Measurements from ENCODE around the gene DBF4B.

DBF4B gene

GRCh38 chr17:44778656-44779210 lies 70.3 kb downstream of the DBF4B start:
- WGBS (ENCODE audit: insufficient coverage, insufficient read length) = no CpG with 5 or more reads among the region's 10 CpGs
- Histone ChIP-seq H3K4me3 (ENCODE audit: low read length) (no peak overlapping the region), H3K9me3 (ENCODE audit: control insufficient read depth, insufficient read depth, low read length) (no peaks in the 10 kb centered on the region), H3K27ac (ENCODE audit: low read length) (no peak overlapping the region), H3K36me3 (ENCODE audit: control insufficient read depth, insufficient read depth, low read length) (no peaks in the 10 kb centered on the region), H3K27me3 (ENCODE audit: control insufficient read depth, insufficient read depth, low read length) (peaks cover 4% of the 10 kb centered on the region; the same call in 1 of the 2 replicates), H3K4me1 (ENCODE audit: control insufficient read depth, insufficient read depth, low read length) (peaks cover 9% of the 10 kb centered on the region)
- no peak for DNase-seq (ENCODE audit: low read depth, low spot score)

DNA sequence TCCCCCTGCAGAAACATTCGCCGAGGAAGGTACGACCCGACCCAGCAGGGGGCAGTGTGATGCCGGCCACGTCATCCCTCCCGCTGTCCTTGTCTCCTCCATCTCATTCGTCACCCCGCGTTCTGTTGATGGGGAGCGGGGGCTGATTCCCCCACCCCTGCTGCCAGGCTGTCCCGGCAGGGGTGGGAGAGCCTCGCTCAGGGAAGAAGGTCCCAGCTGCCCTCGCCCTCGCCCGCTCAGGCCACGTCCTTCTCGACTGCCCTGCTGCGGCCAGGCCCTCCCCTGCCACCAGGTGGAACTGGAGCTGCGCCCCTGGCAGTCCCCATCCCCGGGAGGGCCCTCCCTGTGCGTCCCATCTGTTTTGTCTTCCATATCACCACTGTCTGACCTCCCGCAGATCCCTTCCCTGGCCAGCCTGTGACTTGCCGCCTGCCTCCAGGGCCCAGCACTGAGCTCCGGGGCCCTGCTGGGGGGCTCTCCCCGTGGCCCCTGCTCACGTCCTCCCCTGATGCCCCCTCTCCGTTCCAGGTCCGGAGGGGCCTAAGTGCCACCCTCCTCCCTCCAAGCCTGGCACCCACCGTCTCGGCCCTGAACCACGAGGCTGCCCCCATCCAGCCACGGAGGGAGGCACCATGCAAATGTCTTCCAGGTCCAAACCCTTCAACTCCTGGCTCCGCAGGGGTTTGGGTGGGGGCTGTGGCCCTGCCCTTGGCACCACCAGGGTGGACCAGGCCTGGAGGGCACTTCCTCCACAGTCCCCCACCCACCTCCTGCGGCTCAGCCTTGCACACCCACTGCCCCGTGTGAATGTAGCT lies 71.0 kb downstream of the DBF4B start:
- DNase-seq (ENCODE audit: low read depth, low spot score) = no peak
- H3K4me1 ChIP-seq (ENCODE audit: control insufficient read depth, insufficient read depth, low read length) = peaks cover 9% of the 10 kb centered on the region
- H3K27ac ChIP-seq (ENCODE audit: low read length) = no peak overlapping the region
- no peaks in the 10 kb centered on the region for H3K9me3 ChIP-seq (ENCODE audit: control insufficient read depth, insufficient read depth, low read length)
- H3K27me3 ChIP-seq (ENCODE audit: control insufficient read depth, insufficient read depth, low read length) = peaks cover 4% of the 10 kb centered on the region; the same call in 1 of the 2 replicates
- no peaks in the 10 kb centered on the region for H3K36me3 ChIP-seq (ENCODE audit: control insufficient read depth, insufficient read depth, low read length)
- WGBS (ENCODE audit: insufficient coverage, insufficient read length) = no CpG with 5 or more reads among the region's 36 CpGs
- peak overlapping the region; percentile 39; the same call in 1 of the 2 replicates for H3K4me3 ChIP-seq (ENCODE audit: low read length)

DNA sequence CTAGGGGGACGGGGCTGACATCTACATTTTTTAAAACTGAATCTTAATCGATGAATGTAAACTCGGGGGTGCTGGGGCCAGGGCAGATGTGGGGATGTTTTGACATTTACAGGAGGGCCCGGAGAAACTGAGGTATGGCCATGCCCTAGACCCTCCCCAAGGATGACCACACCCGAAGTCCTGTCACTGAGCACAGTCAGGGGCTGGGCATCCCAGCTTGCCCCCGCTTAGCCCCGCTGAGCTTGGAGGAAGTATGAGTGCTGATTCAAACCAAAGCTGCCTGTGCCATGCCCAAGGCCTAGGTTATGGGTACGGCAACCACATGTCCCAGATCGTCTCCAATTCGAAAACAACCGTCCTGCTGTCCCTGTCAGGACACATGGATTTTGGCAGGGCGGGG lies 71.7 kb downstream of the DBF4B start:
- Histone ChIP-seq H3K27me3 (ENCODE audit: control insufficient read depth, insufficient read depth, low read length) (peaks cover 4% of the 10 kb centered on the region; the same call in 1 of the 2 replicates), H3K4me1 (ENCODE audit: control insufficient read depth, insufficient read depth, low read length) (peaks cover 9% of the 10 kb centered on the region), H3K36me3 (ENCODE audit: control insufficient read depth, insufficient read depth, low read length) (no peaks in the 10 kb centered on the region), H3K9me3 (ENCODE audit: control insufficient read depth, insufficient read depth, low read length) (no peaks in the 10 kb centered on the region), H3K27ac (ENCODE audit: low read length) (no peak overlapping the region), H3K4me3 (ENCODE audit: low read length) (no peak overlapping the region)
- no CpG with 5 or more reads among the region's 12 CpGs for WGBS (ENCODE audit: insufficient coverage, insufficient read length)
- no peak for DNase-seq (ENCODE audit: low read depth, low spot score)

DNA sequence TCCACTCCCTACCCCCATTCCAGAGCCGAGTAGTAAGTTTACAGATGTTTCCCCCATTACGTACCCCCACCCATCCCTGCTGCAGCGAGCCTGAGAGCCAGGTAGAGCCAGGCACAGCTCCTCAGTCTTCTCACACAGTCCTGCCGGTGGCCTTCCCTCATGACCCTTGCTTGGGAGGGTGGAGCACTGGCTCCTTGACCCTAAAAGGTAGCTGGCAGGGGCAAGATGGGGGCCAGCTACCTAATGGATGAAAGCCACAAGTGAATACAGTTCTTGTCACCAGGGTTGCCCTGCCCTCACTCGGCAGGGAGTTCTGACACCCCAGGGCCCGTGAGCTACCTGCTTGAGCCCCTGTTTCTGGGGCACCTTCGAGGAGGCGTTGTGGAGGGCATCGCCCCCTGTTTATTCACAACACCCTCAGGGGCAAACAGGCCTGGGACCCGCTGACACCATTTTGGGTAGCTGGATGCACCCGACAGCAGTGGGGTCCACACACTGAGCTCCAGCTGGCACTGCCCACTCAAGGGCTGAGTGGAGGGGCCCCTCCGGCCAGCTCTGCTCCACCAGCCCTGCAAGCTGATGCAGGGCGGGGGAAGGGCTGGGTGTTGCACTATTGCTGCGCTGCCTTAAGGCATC lies 72.5 kb downstream of the DBF4B start:
- Histone ChIP-seq H3K27ac (ENCODE audit: low read length) (no peak overlapping the region), H3K4me1 (ENCODE audit: control insufficient read depth, insufficient read depth, low read length) (peaks cover 9% of the 10 kb centered on the region), H3K4me3 (ENCODE audit: low read length) (no peak overlapping the region), H3K27me3 (ENCODE audit: control insufficient read depth, insufficient read depth, low read length) (peaks cover 4% of the 10 kb centered on the region; the same call in 1 of the 2 replicates), H3K36me3 (ENCODE audit: control insufficient read depth, insufficient read depth, low read length) (no peaks in the 10 kb centered on the region), H3K9me3 (ENCODE audit: control insufficient read depth, insufficient read depth, low read length) (no peaks in the 10 kb centered on the region)
- no peak for DNase-seq (ENCODE audit: low read depth, low spot score)
- WGBS (ENCODE audit: insufficient coverage, insufficient read length) = no CpG with 5 or more reads among the region's 14 CpGs

DNA sequence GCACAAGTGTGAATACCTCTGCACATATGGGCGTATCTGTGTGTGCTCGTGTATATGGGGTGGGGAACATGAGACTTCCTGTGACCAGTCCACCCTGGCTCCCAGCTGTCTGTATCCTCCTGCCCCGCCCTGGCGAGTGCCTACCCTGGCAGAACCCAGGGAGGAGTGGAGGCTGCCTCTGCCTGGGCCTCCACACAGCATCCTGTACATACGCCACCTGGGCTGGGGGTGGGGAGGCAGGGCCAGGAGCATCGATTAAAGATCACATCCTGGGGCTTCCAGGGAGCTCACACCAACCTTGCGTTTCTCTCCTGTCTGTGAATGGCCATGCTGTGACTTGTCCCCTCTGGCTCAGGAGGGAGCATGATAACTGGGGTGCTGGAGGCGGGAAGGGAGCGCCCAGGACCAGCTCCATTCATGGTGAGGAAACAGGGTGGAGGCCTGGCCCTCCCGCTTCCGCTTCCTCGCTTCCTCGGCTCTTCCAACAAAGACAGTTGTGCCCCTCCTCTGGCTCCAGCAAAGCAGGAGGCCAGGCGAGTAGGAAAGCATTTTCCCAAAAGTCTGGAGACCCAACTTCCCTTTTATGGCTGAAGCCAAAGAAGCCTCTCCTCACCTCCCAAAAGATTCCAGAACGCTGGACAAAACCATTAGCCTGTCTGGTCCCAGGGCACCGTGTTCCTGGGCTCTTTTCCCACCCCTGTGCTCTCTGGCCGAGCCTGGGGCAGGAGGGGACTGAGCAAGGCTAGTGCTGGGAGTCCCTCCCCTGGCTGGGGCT lies 73.3 kb downstream of the DBF4B start:
- no peak for DNase-seq (ENCODE audit: low read depth, low spot score)
- Histone ChIP-seq H3K36me3 (ENCODE audit: control insufficient read depth, insufficient read depth, low read length) (no peaks in the 10 kb centered on the region), H3K27ac (ENCODE audit: low read length) (no peak overlapping the region), H3K9me3 (ENCODE audit: control insufficient read depth, insufficient read depth, low read length) (no peaks in the 10 kb centered on the region), H3K4me1 (ENCODE audit: control insufficient read depth, insufficient read depth, low read length) (peaks cover 9% of the 10 kb centered on the region), H3K4me3 (ENCODE audit: low read length) (no peak overlapping the region), H3K27me3 (ENCODE audit: control insufficient read depth, insufficient read depth, low read length) (no peaks in the 10 kb centered on the region)
- WGBS (ENCODE audit: insufficient coverage, insufficient read length) = no CpG with 5 or more reads among the region's 17 CpGs

DNA sequence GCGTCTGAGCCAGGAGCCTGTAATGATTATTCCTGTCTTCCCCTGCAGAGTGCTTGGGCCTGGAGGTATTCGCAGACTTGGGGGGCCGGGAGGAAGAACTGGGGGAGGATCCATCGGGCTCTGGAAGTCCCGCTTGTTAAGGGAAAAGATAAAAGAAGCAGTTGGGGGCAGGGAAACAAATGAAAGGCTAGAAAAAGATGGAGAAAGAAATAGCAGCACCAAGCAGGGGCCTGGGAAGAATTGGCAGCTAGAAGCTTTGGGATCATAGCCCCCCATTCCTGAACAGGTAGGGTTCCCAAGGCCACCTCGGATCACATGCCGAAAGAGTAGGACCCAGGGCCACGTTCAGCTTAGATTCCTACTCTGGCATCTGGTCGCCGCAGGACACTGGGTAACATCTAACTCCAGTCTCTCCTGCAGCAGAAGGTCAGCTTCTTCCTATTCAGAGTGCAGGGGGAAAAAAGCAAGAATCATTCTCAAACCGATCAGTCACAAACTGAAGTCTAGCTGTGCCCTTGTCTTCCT lies 73.9 kb downstream of the DBF4B start:
- no CpG with 5 or more reads among the region's 11 CpGs for WGBS (ENCODE audit: insufficient coverage, insufficient read length)
- H3K9me3 ChIP-seq (ENCODE audit: control insufficient read depth, insufficient read depth, low read length) = no peaks in the 10 kb centered on the region
- no peak for DNase-seq (ENCODE audit: low read depth, low spot score)
- H3K4me1 ChIP-seq (ENCODE audit: control insufficient read depth, insufficient read depth, low read length) = peaks cover 9% of the 10 kb centered on the region
- no peaks in the 10 kb centered on the region for H3K27me3 ChIP-seq (ENCODE audit: control insufficient read depth, insufficient read depth, low read length)
- H3K27ac ChIP-seq (ENCODE audit: low read length) = no peak overlapping the region
- no peak overlapping the region for H3K4me3 ChIP-seq (ENCODE audit: low read length)
- H3K36me3 ChIP-seq (ENCODE audit: control insufficient read depth, insufficient read depth, low read length) = no peaks in the 10 kb centered on the region

- H3K4me3 ChIP-seq (ENCODE audit: low read length) = no peak overlapping the region
- no CpG with 5 or more reads among the region's 7 CpGs for WGBS (ENCODE audit: insufficient coverage, insufficient read length)
Observed at GRCh38 chr17:44785921-44786320, 77.5 kb downstream of the DBF4B start.

DNA sequence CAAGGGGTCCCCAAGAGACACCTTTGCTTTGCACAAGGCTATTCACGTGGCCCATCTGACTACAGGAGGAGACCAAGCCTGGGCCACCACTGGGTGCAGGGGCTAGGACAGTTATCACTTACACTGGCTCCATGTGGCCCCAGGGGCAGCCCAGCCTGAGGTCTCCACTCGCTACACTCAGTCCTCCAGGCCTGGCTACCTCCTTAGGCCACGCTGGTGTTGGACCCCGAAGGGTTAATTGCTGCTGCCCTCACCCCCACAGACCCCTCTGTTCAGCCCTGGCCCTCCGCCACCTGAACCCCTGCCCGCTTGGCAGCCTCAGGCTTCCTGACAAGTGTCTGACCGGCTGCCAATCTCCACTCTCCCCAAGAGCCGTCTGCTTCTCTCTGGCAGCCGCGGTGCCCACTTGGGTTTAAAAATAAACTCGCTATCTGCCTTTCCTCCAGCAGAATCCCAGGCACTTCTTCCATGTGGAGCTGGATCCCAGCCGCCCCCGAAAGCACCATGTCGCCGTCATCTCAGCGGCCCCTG lies 78.2 kb downstream of the DBF4B start:
- Histone ChIP-seq H3K27ac (ENCODE audit: low read length) (no peak overlapping the region), H3K36me3 (ENCODE audit: control insufficient read depth, insufficient read depth, low read length) (no peaks in the 10 kb centered on the region), H3K27me3 (ENCODE audit: control insufficient read depth, insufficient read depth, low read length) (no peaks in the 10 kb centered on the region), H3K4me1 (ENCODE audit: control insufficient read depth, insufficient read depth, low read length) (no peaks in the 10 kb centered on the region), H3K9me3 (ENCODE audit: control insufficient read depth, insufficient read depth, low read length) (no peaks in the 10 kb centered on the region), H3K4me3 (ENCODE audit: low read length) (no peak overlapping the region)
- WGBS (ENCODE audit: insufficient coverage, insufficient read length) = no CpG with 5 or more reads among the region's 16 CpGs
- no peak for DNase-seq (ENCODE audit: low read depth, low spot score)

More at GRCh38 chr17:44785921-44786320, 77.5 kb downstream of the DBF4B start:
- H3K36me3 ChIP-seq (ENCODE audit: control insufficient read depth, insufficient read depth, low read length) = no peaks in the 10 kb centered on the region
- H3K27me3 ChIP-seq (ENCODE audit: control insufficient read depth, insufficient read depth, low read length) = no peaks in the 10 kb centered on the region
- no peak for DNase-seq (ENCODE audit: low read depth, low spot score)
- H3K4me1 ChIP-seq (ENCODE audit: control insufficient read depth, insufficient read depth, low read length) = peaks cover 4% of the 10 kb centered on the region; the same call in 1 of the 2 replicates
- no peak overlapping the region for H3K27ac ChIP-seq (ENCODE audit: low read length)
- no peaks in the 10 kb centered on the region for H3K9me3 ChIP-seq (ENCODE audit: control insufficient read depth, insufficient read depth, low read length)

GRCh38 chr17:44787271-44787940 lies 78.9 kb downstream of the DBF4B start:
- Histone ChIP-seq H3K4me3 (ENCODE audit: low read length) (no peak overlapping the region), H3K9me3 (ENCODE audit: control insufficient read depth, insufficient read depth, low read length) (no peaks in the 10 kb centered on the region), H3K27ac (ENCODE audit: low read length) (no peak overlapping the region), H3K4me1 (ENCODE audit: control insufficient read depth, insufficient read depth, low read length) (no peaks in the 10 kb centered on the region), H3K27me3 (ENCODE audit: control insufficient read depth, insufficient read depth, low read length) (no peaks in the 10 kb centered on the region), H3K36me3 (ENCODE audit: control insufficient read depth, insufficient read depth, low read length) (no peaks in the 10 kb centered on the region)
- WGBS (ENCODE audit: insufficient coverage, insufficient read length) = no CpG with 5 or more reads among the region's 15 CpGs
- no peak for DNase-seq (ENCODE audit: low read depth, low spot score)
